OCI-LY7 (cell line): ENCODE data around the gene MAPK11. TPM values are rescaled to one million over a fixed set of nuclear protein-coding genes. Genes with fewer than 3 reads are reported as not detected.

ENCODE experiments used
- BruUV-seq: library from RNA; stranded (reverse); fragments of 400-500 nt; replicated peaks from 2 replicates; lab custom pipeline; 2021; lab: Mats Ljungman, UMichigan
- CTCF ChIA-PET: fragments of 300-600 bp; sonication (Branson Sonifier 250); formaldehyde crosslinking; loops from one replicate; lab custom pipeline; 2022; ENCODE audit warnings: antibody characterized with exemption; ENCODE audit not compliant: unreplicated experiment; lab: Charles Lee
- POLR2A ChIA-PET: fragments of 300-600 bp; sonication (Branson Sonifier 250); formaldehyde crosslinking; loops from one replicate; lab custom pipeline; 2022; ENCODE audit warnings: antibody characterized with exemption; lab: Charles Lee
- DNase-seq: peaks from one replicate; pipeline ENCODE4 v3.0.0-alpha.2; 2015; ENCODE audit warnings: low spot score
- H2AFZ ChIP-seq: fragments of 200-600 bp; sonication (generic), shearing (Covaris generic); 2 replicates; pipeline ENCODE4 v1.6.1; 2014; ENCODE audit warnings: mild to moderate bottlenecking, antibody characterized with exemption, low read length, moderate library complexity
- H3K27ac ChIP-seq: fragments of 200-600 bp; sonication (generic); 2 replicates; pipeline ENCODE4 v1.5.1; 2014; ENCODE audit warnings: mixed run types, low read depth, mild to moderate bottlenecking, moderate library complexity, low read length, inconsistent platforms; ENCODE audit not compliant: poor library complexity, severe bottlenecking
- H3K36me3 ChIP-seq: fragments of 200-600 bp; sonication (generic); 2 replicates; pipeline ENCODE4 v1.6.1; 2014; ENCODE audit warnings: mild to moderate bottlenecking, antibody characterized with exemption, low read length, moderate library complexity, mixed read lengths; ENCODE audit not compliant: insufficient read depth
- H3K4me1 ChIP-seq: fragments of 200-600 bp; sonication (generic); 2 replicates; pipeline ENCODE4 v1.5.1; 2014; ENCODE audit warnings: mild to moderate bottlenecking, low read length; ENCODE audit not compliant: insufficient read depth, poor library complexity, severe bottlenecking
- H3K4me2 ChIP-seq: fragments of 200-600 bp; sonication (generic); 2 replicates; pipeline ENCODE4 v1.6.1; 2014; ENCODE audit warnings: mild to moderate bottlenecking, low read length
- H3K4me3 ChIP-seq: fragments of 200-600 bp; sonication (generic); 2 replicates; pipeline ENCODE4 v1.5.1; 2014; ENCODE audit warnings: mild to moderate bottlenecking, low read depth, low read length; ENCODE audit not compliant: poor library complexity, severe bottlenecking
- H3K79me2 ChIP-seq: fragments of 200-600 bp; sonication (generic); 2 replicates; pipeline ENCODE4 v1.6.1; 2016; ENCODE audit warnings: low read depth, mild to moderate bottlenecking, low read length, moderate library complexity, mixed read lengths; ENCODE audit not compliant: insufficient read depth
- H3K9me2 ChIP-seq: fragments of 200-600 bp; sonication (generic); 2 replicates; pipeline ENCODE4 v1.6.1; 2016; ENCODE audit warnings: mild to moderate bottlenecking, low read length, mixed read lengths; ENCODE audit not compliant: insufficient read depth
- H3K9me3 ChIP-seq: fragments of 200-600 bp; sonication (generic); 2 replicates; pipeline ENCODE4 v1.6.1; 2014; ENCODE audit warnings: mild to moderate bottlenecking, mixed run types, low read length, mixed read lengths
- H4K20me1 ChIP-seq: fragments of 200-600 bp; sonication (generic); 2 replicates; pipeline ENCODE4 v1.6.1; 2014; ENCODE audit warnings: mild to moderate bottlenecking, antibody characterized with exemption, low read length, moderate library complexity, mixed read lengths; ENCODE audit not compliant: insufficient read depth
- CTCF ChIP-seq: fragments of 200-600 bp; sonication (generic); conservative IDR thresholded peaks from 2 replicates; pipeline ENCODE4 v1.5.1; 2014; ENCODE audit warnings: mild to moderate bottlenecking, antibody characterized with exemption, low read length, moderate library complexity, mixed read lengths
- EZH2phosphoT487 ChIP-seq: fragments of 200-600 bp; sonication (generic); IDR thresholded peaks from 2 replicates; pipeline ENCODE4 v1.6.1; 2018; ENCODE audit warnings: low read depth, borderline replicate concordance, mild to moderate bottlenecking, mixed run types, antibody characterized with exemption, low read length, moderate library complexity, mixed read lengths
- intact Hi-C: fragments of 100-400 bp; cut with micrococcal nuclease; formaldehyde crosslinking; loops from one replicate; pipeline ENCODE4 v1.10.0; 2022; ENCODE audit not compliant: unreplicated experiment
- total RNA-seq, 2 experiments: library from RNA; depleted of rRNA in 1 of 2; stranded (reverse); fragments of >200 nt in 1 of 2; shearing (Covaris generic) in 1 of 2; gene quantifications; 2 replicates each; pipeline ENCODE4 v1.2.3, GENCODE V29; 2014 to 2022

MAPK11 gene
- total RNA-seq, 2 experiments from 2014 or later: 12.0 to 19.7 TPM

- no TSS peak for BruUV-seq
These were observed 11.2 kb upstream of the MAPK11 start for GRCh38 chr22:50281384-50281760.

GRCh38 chr22:50280708-50281383 is 10.7 kb upstream of the MAPK11 start:
- H3K27ac ChIP-seq: no peak overlapping the region
- H3K9me3 ChIP-seq: peaks cover 4% of the 10 kb centered on the region; the same call in 1 of the 2 replicates
- H3K79me2 ChIP-seq: no peaks in the 10 kb centered on the region
- H3K9me2 ChIP-seq: no peaks in the 10 kb centered on the region
- no TSS peak for BruUV-seq
- H3K4me1 ChIP-seq: peaks cover 6% of the 10 kb centered on the region
- H3K36me3 ChIP-seq: peaks cover 6% of the 10 kb centered on the region; the same call in 1 of the 2 replicates
- no peak for DNase-seq
- ChIA-PET POLR2A (no interaction called here), CTCF (no interaction called here)
- intact Hi-C loops: no loop called here
- H4K20me1 ChIP-seq: no peaks in the 10 kb centered on the region
- no peak for TF ChIP-seq CTCF
- no peak for TF ChIP-seq EZH2phosphoT487
- H3K4me3 ChIP-seq: no peak overlapping the region
- no peak overlapping the region for H2AFZ ChIP-seq
- H3K4me2 ChIP-seq: no peak overlapping the region

More at GRCh38 chr22:50281384-50281760, 11.2 kb upstream of the MAPK11 start:
- intact Hi-C loops: no loop called here
- Histone ChIP-seq H3K36me3 (peaks cover 1% of the 10 kb centered on the region; the same call in 1 of the 2 replicates), H3K9me3 (no peaks in the 10 kb centered on the region), H3K4me2 (no peak overlapping the region), H3K4me3 (no peak overlapping the region), H3K79me2 (no peaks in the 10 kb centered on the region), H3K4me1 (peaks cover 4% of the 10 kb centered on the region), H2AFZ (no peak overlapping the region), H3K9me2 (no peaks in the 10 kb centered on the region), H4K20me1 (no peaks in the 10 kb centered on the region), H3K27ac (no peak overlapping the region)
- no peak for DNase-seq
- no peak for TF ChIP-seq CTCF
- no peak for TF ChIP-seq EZH2phosphoT487
- POLR2A ChIA-PET: no interaction called here
- CTCF ChIA-PET: no interaction called here
